ENCODE measurements around the gene STRN3.

STRN3 gene

DNA sequence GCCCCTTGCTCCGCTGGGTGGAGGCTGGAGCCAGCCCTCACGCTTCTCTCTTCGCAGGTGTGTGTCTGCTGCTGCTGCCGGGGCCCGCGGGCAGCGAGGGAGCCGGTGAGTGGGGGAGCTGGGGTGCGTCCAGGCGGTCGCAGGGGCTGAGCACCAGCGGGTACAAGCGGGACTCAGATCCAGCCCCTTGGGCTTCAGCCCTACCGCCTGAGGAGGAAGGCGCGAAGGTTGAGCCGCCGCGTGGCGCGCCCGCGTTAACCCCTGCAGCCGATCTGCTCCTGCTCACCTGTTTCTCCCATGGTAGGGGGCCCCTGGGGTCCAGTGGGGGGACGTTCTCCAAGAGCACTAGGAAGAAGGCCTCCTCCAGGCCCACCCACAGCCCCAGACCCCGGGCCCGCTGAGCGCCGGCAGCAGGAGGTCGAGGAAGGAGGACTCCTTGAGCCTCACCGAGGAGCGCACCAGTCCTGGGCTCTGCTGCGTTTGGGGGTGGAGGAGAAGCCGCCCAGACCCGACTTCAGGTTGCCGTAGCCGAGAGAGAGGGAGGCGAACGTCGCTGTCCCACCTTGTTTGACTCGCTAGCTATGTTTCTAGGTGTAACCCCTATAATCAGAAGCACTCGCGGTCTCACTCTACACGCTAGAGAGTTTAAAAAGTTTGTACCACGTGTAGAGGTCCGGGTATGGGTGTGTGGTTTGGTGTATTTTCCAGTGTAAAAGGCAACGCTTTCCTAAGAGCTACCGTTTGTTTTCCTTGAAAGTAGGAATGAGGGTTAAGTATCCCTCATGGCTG is 151.0 kb downstream of the STRN3 start:
- no peak for FAIRE-seq
- no peak for DNase-seq (ENCODE audit: low spot score)

- FAIRE-seq = no peak
These were observed 151.8 kb downstream of the STRN3 start, which contains the start of gene COCH for GRCh38 chr14:30874120-30874998. TSS of gene COCH (plus strand) at chr14:30874559. CDS start at chr14:30874939, 380 bp downstream.

GRCh38 chr14:30873308-30874119 is 152.7 kb downstream of the STRN3 start:
- no peak for DNase-seq (ENCODE audit: low spot score)
- no peak for FAIRE-seq

More at GRCh38 chr14:30874120-30874998, 151.8 kb downstream of the STRN3 start, which contains the start of gene COCH:
- no peak for DNase-seq (ENCODE audit: low spot score)

DNA sequence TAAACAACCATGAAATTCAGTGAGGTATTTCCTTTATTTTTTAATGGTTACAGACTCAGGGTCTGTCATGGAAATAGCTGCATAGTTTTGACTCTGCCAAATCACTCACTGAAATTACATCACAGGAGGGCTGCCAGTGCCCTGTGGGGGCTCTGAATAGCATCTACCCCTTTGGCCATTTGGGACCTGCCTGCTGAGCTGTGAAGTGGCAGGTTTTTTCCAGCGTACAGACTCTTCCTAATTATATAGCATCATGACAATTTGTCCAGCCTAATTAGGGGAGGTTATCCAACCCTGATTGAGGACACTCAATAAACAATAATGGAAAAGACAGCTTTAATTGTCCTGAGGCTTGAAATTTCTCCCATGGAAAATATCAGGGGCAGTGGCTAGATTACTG is 153.6 kb downstream of the STRN3 start:
- no peak for DNase-seq (ENCODE audit: low spot score)

DNA sequence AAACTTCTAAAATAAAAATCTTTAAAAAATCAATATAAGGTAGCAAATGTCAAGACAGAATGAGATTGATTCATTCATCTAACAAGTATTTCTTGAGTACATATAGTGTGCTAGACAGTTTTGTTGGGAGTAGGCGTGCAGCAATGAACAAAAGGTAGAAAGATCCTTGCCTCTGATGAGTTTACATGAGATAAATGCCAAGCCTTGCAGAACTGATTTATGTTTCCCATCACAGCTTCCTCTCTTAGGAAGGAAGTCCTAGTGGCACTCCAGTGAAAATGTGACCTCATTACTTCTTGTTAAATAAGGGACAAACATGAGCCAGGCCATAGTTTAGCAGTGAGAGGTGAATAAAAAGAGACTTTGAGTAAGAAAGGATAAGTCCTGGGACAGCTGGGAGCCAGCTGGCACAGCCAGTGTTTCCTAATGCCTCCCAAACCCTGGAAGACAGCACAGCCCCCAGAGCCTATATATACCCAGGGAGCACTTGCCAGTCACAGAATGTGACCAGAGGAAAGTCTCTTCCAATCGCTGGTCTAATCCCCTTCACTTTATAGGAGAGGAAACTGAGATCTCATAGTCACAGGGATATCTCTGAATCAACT is 156.5 kb downstream of the STRN3 start:
- FAIRE-seq (no peak), DNase-seq (ENCODE audit: low spot score) (no peak)

More for the DNA sequence above, 153.6 kb downstream of the STRN3 start:
- no peak for FAIRE-seq

DNA sequence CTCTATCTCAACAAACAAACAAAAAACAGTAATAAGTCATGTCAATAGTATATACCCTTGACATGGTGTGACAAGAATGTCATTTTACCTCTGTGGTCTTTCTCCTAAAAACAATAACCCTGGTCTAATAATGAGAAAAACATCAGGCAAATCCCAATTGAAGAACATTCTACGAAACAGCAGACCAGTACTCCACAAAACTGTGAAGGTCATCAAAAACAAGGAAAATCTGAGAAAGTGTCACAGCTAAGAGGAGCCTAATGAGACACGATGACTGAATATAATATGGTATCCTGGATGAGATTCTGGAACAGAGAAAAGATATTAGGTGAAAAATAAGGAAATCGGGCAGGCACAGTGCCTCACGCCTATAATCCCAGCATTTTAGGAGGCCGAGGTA is 157.4 kb downstream of the STRN3 start:
- DNase-seq (ENCODE audit: low spot score) (no peak), FAIRE-seq (no peak)

DNA sequence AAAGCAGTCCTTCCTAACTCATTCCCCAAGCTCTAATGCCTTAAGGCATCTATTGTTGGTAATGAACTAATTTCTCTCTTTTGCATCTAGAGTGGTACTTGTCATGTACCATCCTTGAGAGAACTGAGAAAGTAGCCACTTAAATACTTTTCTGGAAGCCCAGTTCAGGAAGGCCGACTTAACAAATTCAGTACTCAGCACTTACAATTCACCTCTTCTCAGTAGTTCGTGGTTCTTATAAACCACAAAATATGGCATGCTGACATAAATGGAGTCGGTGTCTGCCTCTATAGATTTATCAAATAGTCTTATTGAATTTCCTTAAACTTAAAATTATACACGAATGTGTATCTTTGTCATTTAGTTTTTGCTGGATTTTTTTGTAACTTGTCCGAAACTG is 161.2 kb downstream of the STRN3 start:
- FAIRE-seq (no peak), DNase-seq (ENCODE audit: low spot score) (no peak)

DNA sequence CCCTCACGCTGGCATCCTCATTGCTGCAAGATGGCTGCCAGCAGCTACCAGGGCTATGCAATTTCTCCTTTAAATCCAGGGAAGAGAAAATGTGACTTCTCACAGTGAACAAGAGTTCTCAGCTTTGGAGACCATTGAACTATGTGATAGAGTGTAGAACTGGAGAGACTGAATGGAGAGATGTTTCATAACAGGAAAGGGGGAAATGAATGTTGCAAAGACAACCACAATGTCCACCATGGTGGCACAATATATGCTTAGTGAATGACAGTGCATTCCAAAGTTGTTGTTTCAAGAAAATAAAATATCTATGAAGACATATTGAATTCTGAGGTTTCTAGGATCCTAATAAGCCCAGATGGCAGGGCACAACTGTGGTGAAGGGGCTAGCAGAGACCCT is 165.0 kb downstream of the STRN3 start:
- DNase-seq (ENCODE audit: low spot score) = no peak
- FAIRE-seq = no peak

DNA sequence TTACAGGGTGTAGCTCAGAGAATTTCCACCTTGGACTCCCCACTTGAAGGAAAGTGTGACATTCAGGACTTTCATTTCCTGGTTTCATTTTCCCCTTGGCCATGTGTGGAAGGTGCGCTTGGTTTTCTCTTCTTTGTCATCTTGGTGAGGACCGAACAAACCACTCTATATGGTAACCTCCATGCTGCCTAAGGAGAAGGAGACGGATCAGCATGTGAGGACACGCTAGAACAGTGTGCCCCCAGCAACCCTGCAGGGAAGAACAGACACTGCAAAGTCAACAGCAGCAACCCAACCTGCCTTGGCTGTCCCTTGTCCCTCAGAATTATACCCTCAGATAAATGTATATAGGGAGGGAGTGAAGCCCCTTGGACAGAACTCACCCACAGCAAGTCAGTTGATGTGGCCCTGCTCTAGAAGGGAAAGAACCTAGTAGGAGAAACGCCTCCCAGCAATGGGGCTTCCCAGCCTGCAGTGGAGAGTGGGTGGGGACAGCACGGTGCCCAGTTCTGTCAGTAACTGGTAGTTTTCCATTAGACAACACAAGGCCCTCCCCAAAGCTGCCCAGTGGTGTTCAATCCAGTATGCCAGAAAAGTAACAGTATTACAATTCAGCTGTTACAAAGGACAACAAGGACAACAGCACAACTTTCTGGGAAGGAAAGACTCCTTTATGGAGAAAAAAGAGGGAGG is 170.7 kb downstream of the STRN3 start:
- DNase-seq (ENCODE audit: low spot score) = no peak
- FAIRE-seq = no peak

DNA sequence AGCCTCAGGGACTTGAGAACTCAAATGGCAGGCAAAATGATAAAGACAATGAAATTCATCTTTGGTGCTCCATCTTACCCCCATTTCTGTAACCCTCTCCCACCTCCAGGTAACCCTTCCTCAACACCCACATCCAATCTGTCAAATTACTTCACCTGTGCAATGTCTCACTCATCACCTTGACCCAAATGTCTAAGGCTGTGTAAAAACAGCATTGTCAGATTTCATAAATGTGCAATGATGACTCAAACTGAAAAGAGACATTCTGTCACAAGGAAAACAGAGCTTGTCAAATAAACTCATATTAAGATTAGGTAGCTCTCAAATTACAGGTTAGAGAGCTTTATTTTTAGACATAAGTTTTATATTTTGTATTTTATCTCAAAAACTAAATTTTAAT is 171.7 kb downstream of the STRN3 start:
- no peak for FAIRE-seq
- no peak for DNase-seq (ENCODE audit: low spot score)

- FAIRE-seq (no peak), DNase-seq (ENCODE audit: low spot score) (no peak)
These were observed 172.2 kb downstream of the STRN3 start for GRCh38 chr14:30853946-30854345.

DNA sequence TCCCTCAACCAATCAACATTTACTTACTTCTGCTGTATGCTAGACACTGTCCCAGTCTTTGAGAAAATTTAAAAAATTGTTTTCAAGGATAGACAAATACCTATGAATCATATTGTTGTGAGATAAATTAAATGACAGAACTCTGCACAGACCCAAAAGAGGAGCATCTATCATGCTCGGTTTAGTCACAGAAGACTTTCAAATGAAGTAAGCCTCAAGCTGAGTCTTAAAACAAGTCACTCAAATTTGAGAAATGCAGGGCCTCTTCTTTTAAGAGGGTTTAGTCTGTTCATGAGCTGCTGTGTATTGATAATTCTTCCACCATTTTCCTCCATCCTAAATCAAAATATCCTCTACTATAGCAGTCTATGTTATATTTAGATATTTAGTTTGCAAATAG is 176.2 kb downstream of the STRN3 start:
- DNase-seq (ENCODE audit: low spot score) (no peak), FAIRE-seq (no peak)

DNA sequence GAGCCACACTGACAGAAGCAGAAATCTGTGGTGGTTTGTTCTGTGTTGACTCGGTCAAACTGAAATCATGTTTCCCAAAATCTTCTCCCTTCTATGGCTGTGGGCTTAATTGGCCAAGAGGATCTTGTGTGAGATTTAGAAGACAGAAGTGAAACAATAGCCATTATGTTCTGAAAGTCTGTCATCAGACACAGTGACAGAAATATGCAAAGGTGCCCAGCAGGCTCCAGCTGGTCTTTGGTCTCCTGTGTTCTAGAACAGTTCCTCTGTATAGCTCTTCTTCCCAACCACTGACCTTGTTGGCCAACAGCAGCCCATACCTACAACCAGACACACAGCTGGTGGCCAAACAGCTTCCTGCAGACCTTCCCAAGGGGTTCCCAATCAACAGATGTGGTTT is 176.8 kb downstream of the STRN3 start:
- DNase-seq (ENCODE audit: low spot score) (no peak), FAIRE-seq (no peak)

- DNase-seq (ENCODE audit: low spot score) (no peak), FAIRE-seq (no peak)
These were observed 177.5 kb downstream of the STRN3 start for GRCh38 chr14:30848449-30849240.

Measured in urothelium cell line (cell line).